ENCODE data around the gene PTP4A1. TPM values are rescaled to one million over a fixed set of nuclear protein-coding genes. Genes with fewer than 3 reads are reported as not detected.

The PTP4A1 gene
- total RNA-seq, 1 donor from 2014 or later, result 48.4 TPM

DNA sequence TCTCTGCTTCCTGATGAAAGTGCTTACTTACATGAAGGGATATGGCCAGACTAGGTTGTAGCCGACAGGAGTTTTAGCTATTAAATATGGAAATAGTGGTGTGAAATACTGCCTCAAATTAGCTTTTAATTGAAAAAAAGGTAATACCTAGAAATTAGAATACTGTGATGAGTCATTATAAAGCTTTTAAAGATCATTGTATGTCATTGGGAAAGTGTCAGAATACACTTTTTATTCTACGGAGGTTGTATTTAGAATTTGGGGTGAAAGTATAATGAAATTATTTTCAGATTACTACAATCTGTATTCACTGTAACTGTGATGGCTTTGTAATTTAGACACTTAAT lies 2.2 kb downstream of the PTP4A1 start:
- Histone ChIP-seq H3K4me3 (ENCODE audit: low read depth, low read length) (peak overlapping the region; percentile 99), H3K36me3 (ENCODE audit: control insufficient read depth, insufficient read depth, low read length) (no peaks in the 10 kb centered on the region), H3K27me3 (ENCODE audit: control insufficient read depth, insufficient read depth, low read length) (no peaks in the 10 kb centered on the region)
- no peak for DNase-seq (ENCODE audit: low read depth)
- TF ChIP-seq, protein P1, sequence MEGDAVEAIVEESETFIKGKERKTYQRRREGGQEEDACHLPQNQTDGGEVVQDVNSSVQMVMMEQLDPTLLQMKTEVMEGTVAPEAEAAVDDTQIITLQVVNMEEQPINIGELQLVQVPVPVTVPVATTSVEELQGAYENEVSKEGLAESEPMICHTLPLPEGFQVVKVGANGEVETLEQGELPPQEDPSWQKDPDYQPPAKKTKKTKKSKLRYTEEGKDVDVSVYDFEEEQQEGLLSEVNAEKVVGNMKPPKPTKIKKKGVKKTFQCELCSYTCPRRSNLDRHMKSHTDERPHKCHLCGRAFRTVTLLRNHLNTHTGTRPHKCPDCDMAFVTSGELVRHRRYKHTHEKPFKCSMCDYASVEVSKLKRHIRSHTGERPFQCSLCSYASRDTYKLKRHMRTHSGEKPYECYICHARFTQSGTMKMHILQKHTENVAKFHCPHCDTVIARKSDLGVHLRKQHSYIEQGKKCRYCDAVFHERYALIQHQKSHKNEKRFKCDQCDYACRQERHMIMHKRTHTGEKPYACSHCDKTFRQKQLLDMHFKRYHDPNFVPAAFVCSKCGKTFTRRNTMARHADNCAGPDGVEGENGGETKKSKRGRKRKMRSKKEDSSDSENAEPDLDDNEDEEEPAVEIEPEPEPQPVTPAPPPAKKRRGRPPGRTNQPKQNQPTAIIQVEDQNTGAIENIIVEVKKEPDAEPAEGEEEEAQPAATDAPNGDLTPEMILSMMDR (IDR thresholded peaks at IDR 0.05; ENCODE audit: insufficient read depth, low read length, poor library complexity, severe bottlenecking), result no peak

DNA sequence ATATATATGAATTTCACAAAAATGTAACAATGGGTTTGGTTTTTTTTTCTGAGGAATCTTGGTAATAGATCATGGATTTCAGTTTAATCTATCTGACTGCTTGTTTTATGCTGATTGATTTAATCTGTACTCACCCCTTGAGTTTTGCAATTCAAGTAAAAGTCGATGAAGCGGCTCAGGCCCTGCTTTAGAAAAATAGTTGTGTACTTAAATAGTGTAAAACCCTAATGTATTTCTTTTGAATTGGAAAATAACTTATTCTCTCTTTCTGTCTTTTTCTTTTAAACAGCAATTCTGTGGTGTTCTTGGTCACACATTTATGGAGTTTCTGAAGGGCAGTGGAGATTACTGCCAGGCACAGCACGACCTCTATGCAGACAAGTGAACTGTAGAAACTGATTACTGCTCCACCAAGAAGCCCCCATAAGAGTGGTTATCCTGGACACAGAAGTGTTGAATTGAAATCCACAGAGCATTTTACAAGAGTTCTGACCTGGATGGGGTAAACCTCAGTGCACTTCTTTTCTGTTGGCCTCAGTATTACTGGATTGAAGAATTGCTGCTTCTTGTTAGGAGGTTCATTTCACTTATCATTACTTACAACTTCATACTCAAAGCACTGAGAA lies 4.0 kb downstream of the PTP4A1 start:
- Histone ChIP-seq H3K4me3 (ENCODE audit: low read depth, low read length) (no peak overlapping the region), H3K27me3 (ENCODE audit: control insufficient read depth, insufficient read depth, low read length) (no peaks in the 10 kb centered on the region), H3K36me3 (ENCODE audit: control insufficient read depth, insufficient read depth, low read length) (no peaks in the 10 kb centered on the region)
- TF ChIP-seq, protein P1 (IDR thresholded peaks at IDR 0.05; ENCODE audit: insufficient read depth, low read length, poor library complexity, severe bottlenecking), result no peak
- no peak for DNase-seq (ENCODE audit: low read depth)

DNA sequence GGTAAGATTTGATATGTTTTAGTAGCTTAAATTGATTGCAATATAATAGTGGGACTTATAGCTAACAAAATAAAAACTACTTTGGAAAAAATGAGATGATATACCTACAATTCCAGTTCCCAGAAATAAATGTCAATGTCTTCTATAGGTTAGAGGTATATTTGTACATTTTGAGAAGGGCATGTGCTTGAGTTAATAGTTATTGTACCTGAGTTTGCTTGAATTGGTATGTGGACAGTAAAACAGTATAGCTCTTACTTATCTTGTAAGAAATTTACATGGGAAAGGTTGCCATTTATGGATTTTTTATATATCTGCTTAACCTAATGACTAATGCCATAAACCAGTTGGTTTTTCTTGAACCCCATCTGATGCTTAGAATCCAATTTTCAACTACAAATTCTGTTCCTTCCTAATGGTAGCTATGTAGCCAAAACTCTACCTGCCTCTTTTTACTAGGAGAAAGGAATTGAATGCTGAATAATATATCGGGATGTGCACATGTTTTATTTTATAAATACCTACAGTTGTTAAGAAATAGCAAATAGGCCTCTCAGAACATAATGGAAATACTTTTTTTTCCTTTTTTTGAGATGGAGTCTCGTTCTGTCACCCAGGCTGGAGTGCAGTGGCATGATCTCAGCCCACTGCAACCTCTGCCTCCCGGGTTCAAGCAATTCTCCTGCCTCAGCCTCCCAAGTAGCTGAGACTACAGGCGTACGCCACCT lies 4.9 kb downstream of the PTP4A1 start:
- no peaks in the 10 kb centered on the region for H3K27me3 ChIP-seq (ENCODE audit: control insufficient read depth, insufficient read depth, low read length)
- DNase-seq (ENCODE audit: low read depth), result no peak
- no peak overlapping the region for H3K4me3 ChIP-seq (ENCODE audit: low read depth, low read length)
- TF ChIP-seq, protein P1 (IDR thresholded peaks at IDR 0.05; ENCODE audit: insufficient read depth, low read length, poor library complexity, severe bottlenecking), result no peak
- no peaks in the 10 kb centered on the region for H3K36me3 ChIP-seq (ENCODE audit: control insufficient read depth, insufficient read depth, low read length)

DNA sequence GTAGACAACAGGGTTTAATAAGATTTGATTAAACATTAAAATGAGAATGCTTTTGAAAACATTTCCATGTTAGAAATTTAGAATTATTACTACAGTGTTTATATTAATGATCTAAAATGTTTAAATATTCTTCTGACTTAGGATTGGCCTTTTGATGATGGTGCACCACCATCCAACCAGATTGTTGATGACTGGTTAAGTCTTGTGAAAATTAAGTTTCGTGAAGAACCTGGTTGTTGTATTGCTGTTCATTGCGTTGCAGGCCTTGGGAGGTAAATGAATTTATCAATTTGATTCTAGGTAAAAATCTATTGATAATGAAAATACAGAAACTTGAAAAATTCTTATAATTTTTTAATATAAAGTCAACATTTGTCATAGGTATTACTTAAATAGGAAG lies 6.5 kb downstream of the PTP4A1 start:
- H3K27me3 ChIP-seq (ENCODE audit: control insufficient read depth, insufficient read depth, low read length), result no peaks in the 10 kb centered on the region
- no peak overlapping the region for H3K4me3 ChIP-seq (ENCODE audit: low read depth, low read length)
- TF ChIP-seq, protein P1 (IDR thresholded peaks at IDR 0.05; ENCODE audit: insufficient read depth, low read length, poor library complexity, severe bottlenecking), result no peak
- no peaks in the 10 kb centered on the region for H3K36me3 ChIP-seq (ENCODE audit: control insufficient read depth, insufficient read depth, low read length)
- no peak for DNase-seq (ENCODE audit: low read depth)

DNA sequence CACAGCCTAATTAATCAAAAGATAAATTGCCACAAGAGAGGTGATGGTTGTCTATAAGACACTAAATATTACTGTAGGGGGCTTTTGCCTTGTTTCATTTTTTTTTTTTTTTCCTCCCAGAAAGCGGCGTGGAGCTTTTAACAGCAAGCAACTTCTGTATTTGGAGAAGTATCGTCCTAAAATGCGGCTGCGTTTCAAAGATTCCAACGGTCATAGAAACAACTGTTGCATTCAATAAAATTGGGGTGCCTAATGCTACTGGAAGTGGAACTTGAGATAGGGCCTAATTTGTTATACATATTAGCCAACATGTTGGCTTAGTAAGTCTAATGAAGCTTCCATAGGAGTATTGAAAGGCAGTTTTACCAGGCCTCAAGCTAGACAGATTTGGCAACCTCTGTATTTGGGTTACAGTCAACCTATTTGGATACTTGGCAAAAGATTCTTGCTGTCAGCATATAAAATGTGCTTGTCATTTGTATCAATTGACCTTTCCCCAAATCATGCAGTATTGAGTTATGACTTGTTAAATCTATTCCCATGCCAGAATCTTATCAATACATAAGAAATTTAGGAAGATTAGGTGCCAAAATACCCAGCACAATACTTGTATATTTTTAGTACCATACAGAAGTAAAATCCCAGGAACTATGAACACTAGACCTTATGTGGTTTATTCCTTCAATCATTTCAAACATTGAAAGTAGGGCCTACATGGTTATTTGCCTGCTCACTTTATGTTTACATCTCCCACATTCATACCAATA lies 7.8 kb downstream of the PTP4A1 start:
- H3K4me3 ChIP-seq (ENCODE audit: low read depth, low read length), result no peak overlapping the region
- TF ChIP-seq, protein P1 (IDR thresholded peaks at IDR 0.05; ENCODE audit: insufficient read depth, low read length, poor library complexity, severe bottlenecking), result no peak
- no peaks in the 10 kb centered on the region for H3K27me3 ChIP-seq (ENCODE audit: control insufficient read depth, insufficient read depth, low read length)
- H3K36me3 ChIP-seq (ENCODE audit: control insufficient read depth, insufficient read depth, low read length), result no peaks in the 10 kb centered on the region
- no peak for DNase-seq (ENCODE audit: low read depth)

Data from kidney epithelial cell (primary cell).